HG03571 (cell line): ENCODE results near the gene CPXM2.

Experiments
- ATAC-seq: cut with Tn5 transposase; IDR thresholded peaks from one replicate; pipeline ENCODE4 v1.9.1; 2021; ENCODE audit not compliant: unreplicated experiment

CPXM2 gene

DNA sequence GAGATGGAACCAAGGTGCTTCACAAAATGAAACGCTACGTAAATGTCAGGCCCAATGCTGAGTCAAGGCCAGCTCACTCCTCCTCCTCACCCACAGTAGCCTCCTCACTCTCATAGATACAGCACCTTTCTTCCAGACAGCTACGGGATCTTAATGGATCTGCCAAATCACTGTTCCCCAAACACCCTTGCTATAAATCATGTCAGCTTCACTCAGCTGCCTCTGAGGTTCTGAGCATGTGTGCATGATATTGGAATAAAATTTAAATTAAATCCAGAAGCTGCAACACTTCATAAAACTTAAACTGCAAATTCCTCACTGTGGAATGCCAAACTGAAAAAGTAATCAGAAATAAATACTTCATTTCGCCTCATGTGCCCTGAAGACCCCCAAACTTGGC lies 14.7 kb upstream of the CPXM2 start:
- no peak for ATAC-seq

DNA sequence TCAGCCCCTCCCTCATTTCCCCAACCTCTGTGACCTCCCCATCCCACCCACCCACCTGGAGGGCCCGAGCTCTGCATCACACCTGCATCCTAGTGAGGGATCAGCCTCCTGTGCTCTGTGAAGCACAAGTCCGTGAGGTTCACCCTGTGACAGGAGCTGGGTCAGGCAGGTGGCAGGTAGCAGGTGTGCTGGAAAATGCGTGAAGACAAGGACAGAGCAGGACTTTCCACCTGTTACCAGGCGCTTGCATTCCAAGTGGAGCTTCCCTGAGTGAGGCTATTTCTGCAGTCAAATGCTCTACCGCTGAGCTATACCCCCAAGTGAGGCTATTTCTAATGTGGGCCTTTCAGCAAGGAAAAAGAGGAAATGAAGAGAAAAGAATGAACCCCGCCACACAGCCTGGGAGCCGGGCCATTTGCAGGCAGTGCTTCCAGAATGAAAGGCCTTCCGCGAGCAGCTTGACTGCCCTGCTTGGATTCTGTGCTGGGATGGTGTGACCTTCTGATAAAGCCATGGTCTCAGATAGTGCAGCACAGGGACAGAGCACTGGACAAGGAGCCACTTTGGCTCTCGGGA lies 13.3 kb upstream of the CPXM2 start:
- no peak for ATAC-seq

DNA sequence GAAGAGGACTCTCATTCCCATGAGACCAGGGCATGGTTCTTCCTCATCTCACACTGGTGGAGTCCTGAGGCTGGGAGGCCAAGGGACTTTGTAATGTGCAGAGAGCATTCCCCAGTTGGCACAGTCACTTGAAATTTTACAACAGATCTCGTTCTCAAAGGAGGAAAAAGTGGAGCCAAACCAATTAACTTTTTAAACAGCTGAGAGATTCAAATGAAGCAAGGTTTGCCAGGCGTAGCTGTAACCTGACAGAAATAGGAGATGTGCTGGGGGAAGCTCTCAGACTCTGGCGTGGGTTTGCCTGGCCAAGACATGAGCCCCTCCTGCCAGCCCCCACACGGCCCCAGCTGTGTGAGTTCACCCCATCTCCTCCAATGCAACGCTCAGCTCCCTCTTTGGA lies 12.0 kb upstream of the CPXM2 start:
- no peak for ATAC-seq

DNA sequence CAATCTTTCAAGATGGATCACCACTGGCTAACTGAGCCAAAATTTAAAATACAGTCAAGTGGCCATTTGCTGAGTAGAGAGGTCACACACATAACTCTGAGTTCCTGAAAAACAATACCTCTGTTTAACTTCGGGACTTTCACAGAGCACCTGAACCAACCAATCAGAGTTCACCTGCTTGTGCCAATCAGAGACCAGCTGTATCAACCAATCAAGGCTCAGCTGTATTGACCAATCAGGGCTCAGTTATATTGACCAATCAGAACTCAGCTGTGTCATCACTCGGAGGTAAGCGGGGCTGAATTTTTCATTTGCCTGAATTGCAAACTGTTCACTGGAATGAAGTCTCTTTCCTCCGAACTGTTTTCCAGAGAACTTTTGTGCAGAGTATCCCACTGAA lies 10.0 kb upstream of the CPXM2 start:
- ATAC-seq = no peak

DNA sequence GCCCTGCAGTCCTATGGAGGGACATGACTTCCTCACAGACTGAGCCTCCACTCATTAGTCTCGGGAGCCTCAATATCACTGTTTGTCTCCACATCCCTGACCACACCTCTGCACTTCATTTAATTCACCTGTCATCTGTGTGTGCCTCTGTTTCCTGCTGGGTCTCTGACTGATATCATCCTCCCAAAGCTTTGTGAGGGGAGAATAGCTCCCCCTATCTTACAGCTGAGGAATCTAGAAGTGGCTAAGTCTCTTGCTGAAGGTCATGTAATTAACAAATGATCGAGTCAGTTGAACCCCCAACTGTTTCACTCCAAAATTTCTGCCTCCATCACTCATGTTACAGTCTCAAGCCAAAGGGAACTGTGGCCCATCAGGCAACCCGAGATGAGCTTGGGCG lies 5.5 kb upstream of the CPXM2 start:
- no peak for ATAC-seq

DNA sequence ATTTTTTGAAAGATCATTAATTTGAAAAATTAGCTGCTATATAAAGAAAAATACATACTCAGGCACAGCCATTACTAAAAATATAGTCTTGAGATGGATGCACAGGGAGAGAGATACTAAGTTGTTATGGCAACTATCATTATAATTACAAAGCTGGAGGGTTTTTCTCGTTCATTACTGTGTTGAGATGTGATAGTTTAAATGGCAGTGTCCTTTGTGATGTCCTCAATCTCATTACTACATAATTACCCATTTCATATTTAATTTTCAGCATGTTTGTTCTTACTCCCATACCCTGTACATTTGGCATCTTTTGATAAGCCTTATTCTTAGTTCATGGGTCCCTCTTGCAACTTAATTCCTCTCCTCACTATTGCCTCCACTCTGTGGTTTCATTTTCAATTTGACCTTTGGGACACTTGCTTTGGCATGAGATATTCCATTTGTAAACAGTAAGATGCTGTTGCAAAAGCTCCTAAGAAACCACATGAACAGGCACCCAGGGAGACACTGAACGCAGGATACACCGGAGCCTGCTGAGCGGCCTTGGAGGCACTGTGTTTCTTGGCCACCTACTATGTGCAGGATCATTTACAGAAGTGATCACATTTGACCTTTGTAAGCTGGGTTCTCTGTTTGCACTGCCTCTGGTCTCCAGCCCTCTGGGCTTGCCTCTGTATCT lies 4.8 kb upstream of the CPXM2 start:
- ATAC-seq = no peak

DNA sequence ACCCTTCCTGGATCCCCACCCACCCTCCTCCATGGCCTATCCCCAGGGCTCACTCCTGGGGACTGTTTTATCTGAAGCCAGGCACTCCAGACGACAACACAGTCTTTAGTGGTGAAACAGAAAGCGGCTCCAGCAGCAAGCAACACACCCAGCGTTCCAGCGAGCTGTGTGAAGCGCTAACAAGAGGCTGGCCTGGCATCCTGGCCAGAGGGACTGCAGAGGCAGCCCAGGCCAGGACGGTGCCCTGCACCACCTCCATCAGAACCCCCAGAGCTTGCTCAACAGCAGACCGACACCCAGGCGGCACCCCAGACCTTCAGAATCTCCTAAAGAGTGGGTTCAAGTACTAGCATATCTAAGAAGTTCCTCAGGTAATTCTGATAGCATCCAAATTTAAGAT lies 2.0 kb upstream of the CPXM2 start:
- no peak for ATAC-seq

DNA sequence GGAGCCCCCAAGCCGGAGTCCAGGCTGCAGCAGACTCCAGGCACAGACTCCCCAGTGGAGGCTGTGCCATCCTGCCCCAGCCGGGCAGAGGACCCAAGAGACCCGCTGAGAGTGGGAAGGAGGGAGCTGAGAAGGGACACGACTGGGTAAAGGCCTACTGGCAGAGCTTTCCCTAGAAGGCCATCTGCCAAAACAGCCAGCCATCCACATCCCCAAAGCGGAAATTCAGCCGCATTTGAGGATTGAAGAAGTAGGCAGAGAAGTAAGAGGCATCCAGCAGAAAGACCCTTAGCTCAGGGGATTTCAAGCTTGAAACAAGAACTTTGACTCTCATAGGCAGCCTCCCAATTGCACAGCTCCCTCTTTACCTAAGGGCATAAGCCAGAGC lies 857 bp downstream of the CPXM2 start:
- ATAC-seq = no peak

DNA sequence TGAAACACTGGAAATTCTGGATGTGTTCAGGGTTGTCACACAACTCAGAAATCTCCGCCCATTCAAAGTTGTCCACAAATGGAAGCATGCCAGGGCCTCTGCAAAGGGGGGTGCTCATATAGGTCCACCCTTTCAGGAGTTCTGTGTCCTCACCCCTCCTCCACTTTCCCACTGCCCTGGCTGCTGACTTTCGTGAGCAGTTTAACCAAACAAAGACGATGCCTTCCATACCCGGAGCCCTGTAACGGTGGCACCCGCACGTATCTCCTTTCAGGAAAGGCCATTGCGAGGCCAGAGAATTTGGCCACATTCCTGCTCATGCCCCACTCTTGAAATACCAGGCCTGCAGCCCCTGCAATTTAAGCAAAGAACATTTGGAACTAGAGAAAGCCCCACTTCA lies 1.4 kb downstream of the CPXM2 start:
- no peak for ATAC-seq

DNA sequence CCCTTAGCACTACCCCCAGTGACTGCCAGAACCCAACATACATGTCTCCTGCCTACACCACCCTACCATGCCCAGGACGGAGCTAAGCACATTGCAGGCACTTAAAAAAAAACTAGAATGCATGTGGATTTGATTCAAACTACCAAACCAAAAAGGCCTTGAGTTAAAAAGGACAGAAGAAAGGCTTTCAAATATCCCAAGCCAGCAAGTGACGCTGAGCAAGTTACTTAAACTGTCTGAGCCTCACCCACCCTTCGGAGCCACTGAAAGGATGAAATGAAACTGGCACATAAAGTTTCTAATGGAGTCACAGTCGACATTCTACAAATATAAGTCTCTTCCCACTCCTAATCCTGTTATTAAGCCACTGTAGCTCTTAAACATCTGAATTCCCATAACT lies 1.8 kb downstream of the CPXM2 start:
- no peak for ATAC-seq

DNA sequence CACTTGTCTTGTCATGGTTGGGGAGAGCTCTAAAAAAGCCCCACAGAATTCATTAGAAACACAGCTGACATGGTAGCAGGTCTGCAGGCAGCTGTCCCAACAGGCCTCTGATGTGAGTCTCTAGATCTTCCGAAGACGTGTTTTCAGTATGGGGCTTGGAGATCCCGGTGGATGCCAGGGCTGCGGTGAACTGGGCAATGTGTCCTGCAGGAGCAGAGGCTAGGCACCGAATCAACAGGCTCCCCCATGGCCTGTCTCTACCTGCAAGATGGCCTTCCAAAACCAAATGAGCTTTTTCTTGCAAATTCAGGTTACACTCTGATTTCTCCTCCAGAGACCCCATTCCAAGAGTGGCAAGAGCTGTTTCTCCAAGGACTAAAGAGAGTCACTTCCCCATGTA lies 2.9 kb downstream of the CPXM2 start:
- no peak for ATAC-seq

DNA sequence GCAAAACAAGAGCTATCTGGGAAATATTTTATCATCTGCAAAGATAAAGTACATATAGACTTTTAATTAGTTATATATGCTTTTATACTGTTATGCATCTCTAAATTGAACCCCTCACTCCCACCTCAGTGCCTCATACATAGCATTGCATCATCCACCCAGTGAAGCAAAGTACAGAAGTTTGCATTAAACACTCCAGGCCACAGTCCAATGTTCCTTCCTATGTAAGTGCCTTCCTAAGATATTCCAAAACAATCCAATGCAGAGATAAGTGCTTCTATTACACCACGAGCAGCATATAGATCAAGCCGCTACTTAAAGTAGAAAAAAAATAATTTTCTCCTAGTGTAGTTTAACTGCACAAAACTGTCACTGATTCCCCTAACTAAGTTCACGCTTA lies 3.4 kb downstream of the CPXM2 start:
- no peak for ATAC-seq

DNA sequence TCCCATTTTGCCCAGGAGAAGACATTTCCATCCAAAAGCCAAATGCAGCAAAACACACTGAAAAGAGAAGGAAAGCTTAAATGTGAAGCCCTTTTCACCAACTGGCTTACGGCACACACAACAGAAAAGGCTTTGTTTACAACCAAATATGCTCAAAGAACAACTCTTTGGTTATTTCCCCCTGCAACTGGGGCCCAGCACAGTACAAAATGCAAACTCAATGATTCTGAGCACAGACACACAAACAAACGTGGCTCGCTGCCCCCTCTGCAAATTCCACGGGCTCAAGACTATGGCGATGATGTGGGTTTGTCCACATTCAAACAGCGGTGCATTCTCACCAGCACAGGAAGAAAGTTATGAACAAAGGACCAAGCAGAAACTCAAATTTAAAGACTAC lies 5.3 kb downstream of the CPXM2 start:
- ATAC-seq = no peak

DNA sequence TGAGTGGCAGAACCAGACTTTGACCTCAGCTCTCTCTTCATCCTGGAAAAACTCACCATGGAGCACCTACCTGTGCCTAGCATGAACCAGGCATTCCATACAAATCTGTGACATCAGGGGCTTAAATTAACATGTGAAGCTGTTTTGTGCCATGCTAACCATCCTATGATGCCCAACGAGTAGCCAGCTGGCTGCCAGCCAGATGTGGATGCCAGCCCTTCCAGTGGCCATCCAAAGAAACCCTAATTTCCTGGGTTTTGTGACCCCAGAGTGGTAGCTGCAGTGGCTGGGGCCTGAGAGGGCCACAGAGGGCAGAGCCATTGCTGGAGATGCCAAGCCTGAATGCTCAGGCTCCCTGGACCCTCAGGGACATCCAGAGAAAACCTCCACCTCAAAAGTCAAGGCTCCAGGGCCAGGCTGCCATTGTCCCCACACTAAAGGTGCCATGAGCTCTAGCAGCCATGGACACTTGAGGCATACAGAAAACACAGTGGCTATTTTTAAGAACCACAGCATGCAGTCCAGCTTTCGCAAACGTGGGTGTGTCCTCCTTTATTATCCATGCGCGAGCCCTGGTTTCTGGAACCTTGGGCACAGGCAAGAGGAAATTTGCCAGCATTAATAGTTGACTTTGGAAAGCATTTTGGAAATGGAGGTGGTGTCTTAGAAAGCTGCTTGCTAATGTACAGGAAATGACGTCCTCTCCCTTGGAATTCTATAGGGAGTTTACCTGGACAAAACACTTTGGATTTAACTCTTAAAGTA lies 6.0 kb downstream of the CPXM2 start:
- no peak for ATAC-seq

DNA sequence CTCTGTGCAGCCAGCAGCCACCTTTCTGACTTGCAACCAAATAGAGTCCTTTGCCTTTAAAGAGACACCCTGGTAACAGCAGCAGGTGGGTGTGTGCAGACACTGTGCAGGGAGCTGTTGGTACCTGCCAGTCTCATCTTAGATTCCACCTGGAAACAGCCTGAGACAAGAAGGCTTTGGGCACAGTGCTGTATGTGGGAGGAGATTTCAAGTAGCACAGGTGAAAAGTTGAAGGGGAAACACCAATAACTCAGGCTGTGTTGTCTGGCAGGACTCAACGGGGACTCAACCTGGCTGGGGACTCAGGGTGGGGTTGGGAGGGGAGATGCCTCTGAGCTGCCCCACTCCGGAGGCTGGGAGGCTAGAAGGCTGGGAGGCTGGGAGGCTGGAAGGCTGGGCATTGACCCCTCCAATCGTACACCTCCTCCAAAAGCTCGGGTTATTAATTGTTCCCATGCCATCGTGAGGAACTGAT lies 6.7 kb downstream of the CPXM2 start:
- ATAC-seq = no peak

DNA sequence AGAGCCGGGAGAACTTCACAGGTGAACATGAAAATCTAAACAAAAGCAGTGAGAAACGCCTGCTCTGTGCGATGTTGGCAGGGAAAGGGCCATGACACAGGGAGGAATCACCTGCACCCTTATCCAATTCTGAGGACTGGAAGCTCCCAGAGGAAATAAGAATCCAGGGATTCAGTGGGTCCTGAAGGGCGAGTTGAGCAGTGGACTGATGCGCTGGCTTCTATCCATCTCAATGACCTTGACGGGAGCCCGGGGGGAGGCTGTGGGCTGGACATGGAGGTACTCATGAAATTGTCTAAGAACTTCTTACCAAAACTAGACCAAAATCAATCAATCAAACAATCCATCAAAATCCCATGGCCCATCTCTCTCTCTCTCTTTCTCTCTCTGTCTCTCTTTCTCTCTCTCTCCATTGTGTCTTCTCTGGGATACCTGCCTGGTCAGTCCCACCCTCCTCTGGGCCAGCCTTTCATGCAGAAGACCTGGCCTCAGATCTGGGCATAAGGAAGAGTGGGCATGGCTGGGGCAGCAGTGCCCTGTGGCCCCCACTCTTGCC lies 7.2 kb downstream of the CPXM2 start:
- ATAC-seq = no peak

DNA sequence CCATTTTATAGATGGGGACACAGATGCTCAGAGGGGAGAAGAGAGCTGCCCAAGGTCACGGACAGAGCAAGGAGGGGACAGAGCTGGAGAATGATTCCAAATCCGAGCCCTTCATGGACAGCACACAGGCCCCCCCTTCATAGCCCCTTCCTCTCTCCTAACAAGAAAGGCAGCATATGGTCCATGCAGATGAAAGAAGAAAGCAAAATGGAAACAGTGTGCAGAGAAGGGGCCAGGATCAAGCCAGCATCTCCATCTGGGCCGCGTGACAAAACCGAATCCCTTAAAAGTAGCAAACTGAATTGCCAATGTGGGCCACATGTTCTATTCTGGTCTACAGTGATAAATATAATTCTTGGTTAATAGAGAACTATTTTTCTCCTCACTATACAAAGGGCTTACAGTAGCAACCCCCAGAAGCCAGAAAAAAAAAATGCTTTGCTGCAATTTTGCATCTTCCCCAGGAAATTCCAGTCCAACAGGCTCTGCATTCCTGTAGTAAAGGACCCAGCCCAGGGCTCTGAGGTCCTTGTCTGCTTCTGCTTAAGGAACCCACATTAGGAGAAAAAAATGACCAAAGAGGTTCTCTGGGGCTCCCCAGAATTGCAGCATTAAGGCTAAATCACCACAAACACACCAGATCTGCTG lies 7.8 kb downstream of the CPXM2 start:
- ATAC-seq = no peak

DNA sequence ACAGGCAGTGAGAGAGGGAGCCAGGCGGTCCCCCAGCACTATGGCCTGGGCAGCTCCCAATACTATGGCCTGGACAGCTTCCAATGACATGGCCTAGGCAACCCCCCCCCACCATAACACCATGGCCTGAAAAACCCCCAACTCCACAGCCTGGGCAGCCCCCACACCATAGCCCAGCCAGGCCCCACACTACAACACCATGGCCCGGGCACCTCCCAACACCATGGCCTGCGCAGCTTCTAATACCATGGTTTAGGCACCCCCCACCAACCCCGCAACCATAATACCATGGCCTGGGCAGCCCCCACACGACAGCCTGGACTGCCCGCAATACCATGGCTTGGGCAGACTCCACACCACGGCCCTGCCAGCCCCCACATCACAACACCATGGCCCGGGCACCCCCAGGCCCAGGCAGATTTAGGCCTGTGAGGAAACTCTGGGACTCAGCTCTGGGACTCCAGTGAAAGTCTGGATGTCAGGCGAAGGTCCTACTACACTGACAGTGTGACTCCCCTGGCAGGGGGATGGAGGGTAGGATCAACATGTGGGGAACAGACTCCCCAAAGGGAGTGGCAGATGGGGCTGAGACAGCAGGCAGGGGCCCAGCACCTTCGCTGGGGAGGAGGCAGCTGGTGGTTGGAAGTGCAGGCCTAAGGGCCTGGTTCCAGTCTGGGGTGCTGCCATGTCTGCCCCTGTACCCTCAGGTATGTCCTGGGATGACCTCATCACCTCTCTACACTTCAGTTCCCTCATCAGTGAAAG lies 8.7 kb downstream of the CPXM2 start:
- ATAC-seq = no peak

DNA sequence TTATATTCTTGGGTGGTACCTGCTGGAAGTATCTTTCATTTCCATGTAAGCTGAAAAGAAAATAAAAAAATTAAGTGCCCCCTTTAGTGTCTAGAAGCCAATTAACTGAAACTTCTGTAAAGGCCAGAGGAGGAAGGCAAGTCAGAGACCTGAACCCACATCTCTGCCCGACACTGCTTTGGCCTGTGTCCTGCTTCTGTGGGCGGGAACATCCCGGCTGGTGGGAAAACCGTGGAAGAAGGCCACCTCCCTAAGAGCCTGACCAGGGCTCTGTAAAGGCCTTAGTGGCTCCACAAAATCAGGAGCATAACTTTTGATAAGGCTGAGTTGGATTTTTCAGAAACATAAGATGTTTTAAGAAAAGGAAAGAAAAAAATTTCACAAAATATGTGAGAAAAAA lies 9.4 kb downstream of the CPXM2 start:
- ATAC-seq = no peak

DNA sequence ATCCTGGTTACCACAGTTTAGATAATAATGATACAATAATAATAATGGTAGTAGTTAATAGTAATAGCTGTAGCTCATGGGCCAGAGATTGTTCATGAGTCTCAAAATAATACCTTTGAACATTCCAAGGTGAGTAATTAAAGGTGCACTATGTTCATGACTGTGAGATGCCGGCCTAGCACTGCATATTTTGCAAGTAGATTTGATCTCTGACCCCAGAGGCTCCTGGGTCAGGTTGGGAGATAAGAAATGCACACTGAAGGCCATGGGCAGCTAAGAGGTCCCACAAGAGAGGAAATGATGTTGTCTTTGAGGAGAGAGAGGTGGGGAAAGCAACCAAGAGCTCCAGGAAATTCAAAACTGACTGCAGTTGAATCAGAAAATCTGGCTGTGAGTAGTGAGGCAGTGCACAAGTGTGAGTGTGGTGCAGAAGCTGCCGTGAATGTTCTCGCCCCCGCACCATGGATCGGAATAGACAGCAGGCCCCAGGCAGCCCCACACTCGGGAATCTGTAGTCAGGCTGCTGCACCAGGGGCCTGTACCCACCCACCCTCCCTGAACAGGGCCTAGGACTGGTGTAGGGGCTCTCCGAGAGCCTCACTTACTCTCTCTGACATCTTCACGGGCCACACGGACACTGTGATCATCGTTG lies 11.9 kb downstream of the CPXM2 start:
- no peak for ATAC-seq
